ENCODE measurements around the gene DDX24. TPM values are rescaled to one million over a fixed set of nuclear protein-coding genes. Genes with fewer than 3 reads are reported as not detected.

Gene DDX24
- total RNA-seq, 2 experiments from 2014 or later = 81.5 to 172 TPM

DNA sequence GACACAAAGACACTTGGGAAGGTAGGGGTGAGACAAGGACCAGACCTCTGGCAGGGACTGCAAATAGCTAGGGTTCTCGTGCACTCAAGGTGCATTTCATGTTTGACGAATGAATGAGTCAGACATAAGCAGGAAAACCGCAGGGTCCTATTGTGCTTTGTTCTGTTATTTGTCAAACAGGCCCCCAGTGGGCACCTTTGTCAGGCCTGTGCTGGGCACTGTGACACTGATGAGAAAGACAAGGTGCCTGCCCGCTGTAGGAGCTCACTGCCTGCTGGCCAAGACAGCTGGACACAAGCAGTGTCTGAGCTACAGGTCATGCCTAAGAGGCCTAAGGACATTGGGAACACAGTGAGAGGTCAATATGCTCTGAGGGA is 52.6 kb downstream of the DDX24 start:
- Histone ChIP-seq H2AFZ (ENCODE audit: low read length) (no peak overlapping the region), H3K4me3 (ENCODE audit: low read depth, low read length, poor library complexity, severe bottlenecking) (no peak overlapping the region), H4K20me1 (ENCODE audit: insufficient read depth, low read length) (no peaks in the 10 kb centered on the region), H3K4me1 (ENCODE audit: insufficient read depth, low read length, poor library complexity, severe bottlenecking) (peaks cover 3% of the 10 kb centered on the region), H3K4me2 (ENCODE audit: low read length) (no peak overlapping the region), H3K27ac (ENCODE audit: low read depth, low read length, poor library complexity, severe bottlenecking) (no peak overlapping the region), H3K79me2 (ENCODE audit: insufficient read depth, low read depth, low read length) (no peaks in the 10 kb centered on the region), H3K9me2 (ENCODE audit: insufficient read depth, low read length) (no peaks in the 10 kb centered on the region), H3K9me3 (ENCODE audit: low read length) (no peaks in the 10 kb centered on the region), H3K36me3 (ENCODE audit: insufficient read depth, low read length) (no peaks in the 10 kb centered on the region)
- TF ChIP-seq EZH2phosphoT487 (IDR thresholded peaks at IDR 0.05; ENCODE audit: borderline replicate concordance, low read depth, low read length) (no peak), CTCF (conservative IDR thresholded peaks at IDR 0.05; ENCODE audit: low read length) (0 out of 2 replicates have a peak, but pooled peaks have one; percentile 23)
- intact Hi-C loops (cut with micrococcal nuclease; ENCODE audit: unreplicated experiment) = no loop called here
- POLR2A ChIA-PET = no interaction called here
- BruUV-seq (replicated peaks) = no TSS peak
- DNase-seq (ENCODE audit: low spot score) = no peak
- CTCF ChIA-PET (ENCODE audit: unreplicated experiment) = no interaction called here

DNA sequence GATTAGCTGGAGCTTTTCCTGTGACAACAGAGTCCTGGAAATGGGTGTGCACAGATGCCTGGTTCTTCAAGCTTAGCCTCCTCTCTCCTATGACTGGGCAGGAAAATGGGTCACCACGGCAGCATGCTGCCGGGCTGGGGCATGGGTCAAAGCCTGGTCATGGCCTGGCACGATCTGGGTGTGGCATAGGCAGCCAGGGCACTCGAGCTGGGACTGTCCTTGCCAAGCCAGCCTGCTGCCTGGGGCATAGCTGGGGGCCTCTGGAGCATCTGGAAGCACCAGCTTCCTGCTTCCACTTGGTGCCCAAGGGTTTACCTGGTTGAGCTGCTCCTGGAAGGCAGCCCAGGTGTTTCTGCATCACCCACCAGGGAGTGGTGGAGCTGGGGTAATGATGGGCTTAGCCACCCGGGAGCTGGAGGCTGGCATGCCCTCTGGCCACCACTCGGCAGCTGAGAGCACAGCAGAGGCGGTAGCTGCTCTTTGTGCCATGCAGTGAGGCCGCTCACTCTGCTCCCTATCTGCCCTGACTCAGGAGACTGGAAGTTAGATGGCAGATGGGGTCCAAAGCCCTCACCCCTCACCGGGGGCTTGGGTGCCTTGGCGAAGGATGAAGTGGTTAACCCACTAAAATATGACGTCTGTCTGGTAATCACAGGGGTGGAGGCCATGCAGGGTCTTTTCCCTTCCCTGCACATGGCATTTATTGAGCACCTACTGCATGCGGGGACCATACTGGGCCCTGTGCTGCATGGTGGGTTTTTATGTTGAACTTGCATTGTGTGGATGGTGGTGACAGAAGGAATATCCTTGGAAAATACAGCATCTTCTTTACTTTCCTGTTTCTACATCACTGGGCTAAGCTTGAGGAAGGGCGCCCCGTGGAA is 53.2 kb downstream of the DDX24 start:
- ChIA-PET POLR2A (no interaction called here), CTCF (ENCODE audit: unreplicated experiment) (interaction anchor here (0.8 kb wide), 1 partner anchor 53 kb away, joined by 3 read pairs; the partner anchor contains the start of genes DDX24 and IFI27L1)
- H3K4me1 ChIP-seq (ENCODE audit: insufficient read depth, low read length, poor library complexity, severe bottlenecking) = peaks cover 8% of the 10 kb centered on the region
- H3K4me3 ChIP-seq (ENCODE audit: low read depth, low read length, poor library complexity, severe bottlenecking) = no peak overlapping the region
- no peak overlapping the region for H2AFZ ChIP-seq (ENCODE audit: low read length)
- intact Hi-C loops (cut with micrococcal nuclease; ENCODE audit: unreplicated experiment) = no loop called here
- no peaks in the 10 kb centered on the region for H3K36me3 ChIP-seq (ENCODE audit: insufficient read depth, low read length)
- no peak overlapping the region for H3K27ac ChIP-seq (ENCODE audit: low read depth, low read length, poor library complexity, severe bottlenecking)
- no peaks in the 10 kb centered on the region for H3K9me3 ChIP-seq (ENCODE audit: low read length)
- TF ChIP-seq CTCF (conservative IDR thresholded peaks at IDR 0.05; ENCODE audit: low read length) (no peak), EZH2phosphoT487 (IDR thresholded peaks at IDR 0.05; ENCODE audit: borderline replicate concordance, low read depth, low read length) (no peak)
- H3K9me2 ChIP-seq (ENCODE audit: insufficient read depth, low read length) = no peaks in the 10 kb centered on the region
- H4K20me1 ChIP-seq (ENCODE audit: insufficient read depth, low read length) = no peaks in the 10 kb centered on the region
- no peak overlapping the region for H3K4me2 ChIP-seq (ENCODE audit: low read length)
- H3K79me2 ChIP-seq (ENCODE audit: insufficient read depth, low read depth, low read length) = no peaks in the 10 kb centered on the region
- BruUV-seq (replicated peaks) = no TSS peak
- no peak for DNase-seq (ENCODE audit: low spot score)

DNA sequence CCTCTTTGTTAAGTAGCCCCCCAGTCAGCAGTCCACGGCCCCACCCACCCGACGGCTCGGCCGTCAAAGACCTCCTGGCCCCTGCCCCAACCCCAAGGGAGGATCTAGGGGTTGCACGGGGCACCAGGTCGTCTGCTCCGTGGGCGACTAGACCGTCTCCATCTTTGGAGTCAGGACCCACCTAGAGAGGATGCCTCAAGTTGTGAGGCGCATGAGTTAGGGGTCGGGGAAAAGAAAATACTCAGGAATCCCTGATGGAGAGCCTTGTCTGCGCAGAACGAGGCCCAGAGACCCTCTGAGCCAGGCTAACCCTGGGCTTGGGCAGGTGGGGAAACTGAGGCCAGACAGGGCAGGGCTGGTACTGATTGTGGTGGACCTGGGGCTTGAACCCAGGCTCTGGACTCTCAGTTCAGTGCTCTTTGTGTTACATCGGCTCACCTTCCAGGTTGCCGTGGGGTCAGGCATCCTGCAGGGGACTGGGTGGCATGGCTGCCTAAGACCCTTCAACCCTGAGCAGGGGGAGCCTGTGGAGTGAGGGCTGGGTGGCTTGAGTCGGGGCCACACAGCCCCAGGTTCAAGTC is 54.0 kb downstream of the DDX24 start:
- no peak for TF ChIP-seq EZH2phosphoT487 (IDR thresholded peaks at IDR 0.05; ENCODE audit: borderline replicate concordance, low read depth, low read length)
- TF ChIP-seq CTCF (conservative IDR thresholded peaks at IDR 0.05; ENCODE audit: low read length) = no peak
- Histone ChIP-seq H3K9me3 (ENCODE audit: low read length) (no peaks in the 10 kb centered on the region), H3K4me1 (ENCODE audit: insufficient read depth, low read length, poor library complexity, severe bottlenecking) (peaks cover 10% of the 10 kb centered on the region), H3K27ac (ENCODE audit: low read depth, low read length, poor library complexity, severe bottlenecking) (no peak overlapping the region), H3K79me2 (ENCODE audit: insufficient read depth, low read depth, low read length) (no peaks in the 10 kb centered on the region), H4K20me1 (ENCODE audit: insufficient read depth, low read length) (no peaks in the 10 kb centered on the region), H3K4me2 (ENCODE audit: low read length) (peak overlapping the region; percentile 67), H3K36me3 (ENCODE audit: insufficient read depth, low read length) (no peaks in the 10 kb centered on the region), H3K9me2 (ENCODE audit: insufficient read depth, low read length) (no peaks in the 10 kb centered on the region), H3K4me3 (ENCODE audit: low read depth, low read length, poor library complexity, severe bottlenecking) (peak overlapping the region; percentile 64), H2AFZ (ENCODE audit: low read length) (peak overlapping the region; percentile 86)
- CTCF ChIA-PET (ENCODE audit: unreplicated experiment) = no interaction called here
- POLR2A ChIA-PET = interaction anchor here (0.7 kb wide), 1 partner anchor 1290 kb away, joined by 3 read pairs; no protein-coding TSS in a partner anchor
- no TSS peak for BruUV-seq (replicated peaks)
- intact Hi-C loops (cut with micrococcal nuclease; ENCODE audit: unreplicated experiment) = no loop called here
- no peak for DNase-seq (ENCODE audit: low spot score)

Data from OCI-LY7 (cell line).